BJ (cell line): ENCODE measurements around the gene ISY1. TPM values are rescaled to one million over a fixed set of nuclear protein-coding genes. Genes with fewer than 3 reads are reported as not detected.

Source experiments
- CTCF ChIA-PET: fragments of 350-600 bp; formaldehyde crosslinking; extraction: SDS; loops from one replicate; lab custom pipeline; 2021; ENCODE audit warnings: antibody characterized with exemption, inconsistent platforms; lab: Yijun Ruan, JAX
- POLR2A ChIA-PET: fragments of 300-600 bp; sonication (Branson Sonifier 250); formaldehyde crosslinking; extraction: SDS; loops from one replicate; lab custom pipeline; 2021; ENCODE audit warnings: antibody characterized with exemption; lab: Charles Lee
- DNase-seq: peaks from one replicate; pipeline ENCODE4 v3.0.0-alpha.2; 2011; ENCODE audit warnings: low read depth
- H3K27me3 ChIP-seq: 2 replicates; pipeline ENCODE4 v1.6.0; 2011; ENCODE audit warnings: low read length; ENCODE audit not compliant: control insufficient read depth, insufficient read depth
- H3K36me3 ChIP-seq: 2 replicates; pipeline ENCODE4 v1.5.1; 2011; ENCODE audit warnings: low read length; ENCODE audit not compliant: control insufficient read depth, insufficient read depth
- H3K4me3 ChIP-seq: 2 replicates; pipeline ENCODE4 v1.5.1; 2011; ENCODE audit warnings: low read depth, mild to moderate bottlenecking, control low read depth, low read length
- polyA plus RNA-seq: library from polyadenylated mRNA; depleted of rRNA; stranded (reverse); fragments of >200 nt; gene quantifications from 2 replicates; pipeline ENCODE4 v1.2.3, GENCODE V29; 2011
- TF ChIP-seq, protein P1 (sequence below): IDR thresholded peaks from 2 replicates; pipeline ENCODE4 v1.5.1; 2011; ENCODE audit warnings: low read depth, mild to moderate bottlenecking, control low read depth, inconsistent platforms, low read length, moderate library complexity; ENCODE audit not compliant: insufficient read depth

Gene ISY1
- polyA plus RNA-seq, 1 experiment: 34.2 TPM

DNA sequence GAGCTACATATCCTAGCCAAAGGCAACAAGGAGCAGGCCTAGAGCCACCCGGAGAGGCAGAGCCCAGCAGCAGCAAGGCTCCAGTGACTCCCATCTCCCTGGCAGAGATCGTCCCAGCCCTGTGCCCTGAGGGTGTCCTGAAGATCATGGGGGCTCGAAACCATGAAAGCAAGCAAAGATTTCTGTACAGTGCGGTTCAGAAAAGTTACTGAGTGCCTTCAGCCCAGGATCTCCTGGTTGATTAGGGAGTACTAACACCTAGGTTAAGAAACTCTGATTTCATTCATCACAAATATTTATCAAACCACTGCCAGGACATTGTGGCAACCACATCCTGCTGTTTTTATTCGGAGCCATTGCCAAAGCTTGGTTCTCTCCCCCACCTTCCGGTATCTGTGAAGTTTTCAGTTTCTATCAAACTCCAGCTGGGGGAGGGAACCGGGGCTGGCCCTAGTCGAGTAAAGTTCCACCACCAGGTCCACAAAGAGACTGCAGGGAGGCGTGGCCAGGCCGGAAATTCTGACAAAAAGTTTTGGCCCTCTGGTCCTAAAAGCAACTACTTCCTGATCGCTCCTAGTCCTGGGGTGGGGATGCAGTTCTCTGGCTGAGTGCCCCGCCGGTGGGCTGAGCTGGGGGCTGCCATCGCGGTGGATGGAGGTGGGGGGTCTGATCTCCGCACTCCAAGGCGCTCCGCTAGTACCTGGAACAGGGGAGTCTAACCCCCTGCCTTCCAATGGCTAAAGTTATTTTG, 40.4 kb downstream of the ISY1 start:
- ChIA-PET POLR2A (no interaction called here), CTCF (interaction anchor here (1.1 to 2.1 kb wide), 4 partner anchors 42 to 150 kb away, joined by 3 to 9 read pairs (median 6); no protein-coding TSS in a partner anchor)
- H3K4me3 ChIP-seq: peak overlapping the region; percentile 69

DNA sequence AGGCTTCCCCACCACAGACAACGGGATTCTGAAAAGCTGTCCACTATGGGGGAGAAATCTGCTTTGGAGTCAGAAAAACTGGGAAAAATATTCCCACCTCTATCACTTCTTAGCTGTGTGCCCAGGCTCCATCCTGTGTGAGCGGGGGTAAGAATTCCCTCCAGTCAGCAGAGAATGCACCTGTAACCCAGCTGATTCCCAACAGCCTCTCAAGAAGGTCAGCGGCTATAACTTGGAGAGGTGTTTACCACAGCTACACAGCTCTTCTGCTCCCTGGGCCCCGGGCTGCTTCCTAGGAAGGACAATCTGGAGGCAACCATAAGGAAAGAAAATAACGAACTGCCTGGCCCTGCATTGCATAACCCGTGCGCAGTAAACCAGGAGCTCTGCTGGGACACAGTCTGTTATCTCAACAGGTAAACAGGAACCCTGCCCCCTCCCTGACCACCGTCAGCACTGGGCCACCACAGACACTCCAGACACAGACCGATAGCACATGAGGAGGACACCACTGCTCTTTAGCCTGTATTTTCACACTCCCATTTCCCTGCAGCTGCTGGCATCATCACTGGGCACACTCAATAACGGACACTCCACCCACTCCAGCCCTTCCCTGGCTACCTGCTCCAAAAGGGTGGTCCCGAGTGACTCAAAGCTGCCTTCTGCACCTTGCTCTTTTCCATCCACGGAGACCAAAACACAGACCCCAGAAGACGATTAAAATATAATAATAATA, 41.3 kb downstream of the ISY1 start:
- DNase-seq: no peak
- ChIA-PET POLR2A (no interaction called here), CTCF (interaction anchor here (1.1 to 2.2 kb wide), 5 partner anchors 42 to 149 kb away, joined by 3 to 9 read pairs (median 4); no protein-coding TSS in a partner anchor)
- TF ChIP-seq, protein P1, sequence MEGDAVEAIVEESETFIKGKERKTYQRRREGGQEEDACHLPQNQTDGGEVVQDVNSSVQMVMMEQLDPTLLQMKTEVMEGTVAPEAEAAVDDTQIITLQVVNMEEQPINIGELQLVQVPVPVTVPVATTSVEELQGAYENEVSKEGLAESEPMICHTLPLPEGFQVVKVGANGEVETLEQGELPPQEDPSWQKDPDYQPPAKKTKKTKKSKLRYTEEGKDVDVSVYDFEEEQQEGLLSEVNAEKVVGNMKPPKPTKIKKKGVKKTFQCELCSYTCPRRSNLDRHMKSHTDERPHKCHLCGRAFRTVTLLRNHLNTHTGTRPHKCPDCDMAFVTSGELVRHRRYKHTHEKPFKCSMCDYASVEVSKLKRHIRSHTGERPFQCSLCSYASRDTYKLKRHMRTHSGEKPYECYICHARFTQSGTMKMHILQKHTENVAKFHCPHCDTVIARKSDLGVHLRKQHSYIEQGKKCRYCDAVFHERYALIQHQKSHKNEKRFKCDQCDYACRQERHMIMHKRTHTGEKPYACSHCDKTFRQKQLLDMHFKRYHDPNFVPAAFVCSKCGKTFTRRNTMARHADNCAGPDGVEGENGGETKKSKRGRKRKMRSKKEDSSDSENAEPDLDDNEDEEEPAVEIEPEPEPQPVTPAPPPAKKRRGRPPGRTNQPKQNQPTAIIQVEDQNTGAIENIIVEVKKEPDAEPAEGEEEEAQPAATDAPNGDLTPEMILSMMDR: no peak
- peaks cover 8% of the 10 kb centered on the region for H3K36me3 ChIP-seq
- peak overlapping the region; percentile 69 for H3K4me3 ChIP-seq
- H3K27me3 ChIP-seq: no peaks in the 10 kb centered on the region

More for the DNA sequence above, 40.4 kb downstream of the ISY1 start:
- TF ChIP-seq, protein P1: peak; percentile 45
- DNase-seq: peak; percentile 72
- Histone ChIP-seq H3K27me3 (no peaks in the 10 kb centered on the region), H3K36me3 (peaks cover 6% of the 10 kb centered on the region)

DNA sequence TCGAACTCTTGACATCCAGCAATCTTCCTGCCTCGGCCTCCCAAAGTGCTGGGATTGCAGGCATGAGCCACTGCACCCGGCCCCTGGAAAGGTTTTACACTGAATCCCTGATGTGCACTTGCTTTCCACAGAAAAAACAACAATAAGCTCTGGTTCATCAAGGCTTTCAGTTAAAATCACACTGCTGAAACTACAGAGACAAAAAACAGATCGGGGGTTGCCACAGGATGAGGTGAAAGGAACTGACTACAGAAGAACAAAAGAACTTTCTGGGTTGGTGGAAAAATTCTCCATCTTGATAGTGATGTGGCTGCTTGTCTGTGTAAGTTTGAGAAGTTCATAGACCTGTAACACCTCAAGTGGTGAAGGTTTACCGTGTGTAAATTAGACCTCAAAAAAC, 42.1 kb downstream of the ISY1 start:
- no peak for DNase-seq
- Histone ChIP-seq H3K27me3 (no peaks in the 10 kb centered on the region), H3K36me3 (peaks cover 9% of the 10 kb centered on the region), H3K4me3 (no peak overlapping the region)
- POLR2A ChIA-PET: no interaction called here
- CTCF ChIA-PET: interaction anchor here (0.7 to 2.2 kb wide), 6 partner anchors 43 to 148 kb away, joined by 3 to 9 read pairs (median 4); no protein-coding TSS in a partner anchor
- TF ChIP-seq, protein P1: no peak

DNA sequence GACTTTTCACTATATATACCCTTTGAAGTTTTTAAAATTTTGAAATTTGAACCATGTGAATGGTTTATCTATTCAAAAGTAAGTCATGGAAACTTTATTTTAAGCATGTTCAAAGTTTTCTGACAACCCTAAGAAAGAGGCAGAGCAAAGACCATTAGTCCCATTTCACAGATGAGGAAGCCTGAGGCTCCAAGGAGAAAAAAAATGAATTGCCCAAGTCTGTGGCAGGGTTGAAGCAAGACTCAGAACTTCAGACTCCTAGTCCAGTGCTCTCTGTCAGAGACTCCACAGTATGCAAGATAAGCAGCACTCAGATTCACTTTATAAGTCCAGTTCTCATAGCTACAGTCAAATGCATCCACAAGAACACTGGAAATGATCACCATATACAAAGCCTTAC, 43.7 kb downstream of the ISY1 start:
- TF ChIP-seq, protein P1: no peak
- Histone ChIP-seq H3K4me3 (no peak overlapping the region), H3K36me3 (peaks cover 9% of the 10 kb centered on the region), H3K27me3 (no peaks in the 10 kb centered on the region)
- CTCF ChIA-PET: interaction anchor here (1.5 to 2.2 kb wide), 2 partner anchors 63 to 146 kb away, joined by 4 to 8 read pairs; no protein-coding TSS in a partner anchor
- no peak for DNase-seq
- POLR2A ChIA-PET: no interaction called here

DNA sequence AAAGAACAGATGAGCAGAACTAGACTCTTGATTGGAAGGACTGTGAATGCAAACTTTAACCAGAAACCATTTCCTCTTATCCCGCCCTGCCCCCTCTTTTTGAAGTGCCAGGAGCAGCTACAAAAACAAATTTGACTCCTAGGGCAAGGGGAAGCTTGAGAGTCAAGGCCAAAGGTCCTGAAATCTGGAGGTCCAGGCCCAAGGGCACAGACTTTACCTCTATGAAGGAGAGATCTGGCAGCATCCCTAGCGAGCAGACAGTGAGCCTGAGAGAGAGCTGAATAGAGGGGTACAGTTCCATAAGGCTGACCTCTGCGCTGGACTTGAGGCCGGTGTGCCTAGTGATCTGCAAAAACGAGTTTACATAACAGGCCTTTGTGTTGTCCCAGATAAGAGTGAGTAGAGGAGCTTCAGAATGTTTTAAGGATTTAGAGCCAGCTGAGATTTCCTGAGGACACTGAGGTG, 44.3 kb downstream of the ISY1 start:
- peaks cover 9% of the 10 kb centered on the region for H3K36me3 ChIP-seq
- POLR2A ChIA-PET: no interaction called here
- no peak for DNase-seq
- TF ChIP-seq, protein P1: no peak
- CTCF ChIA-PET: no interaction called here
- H3K4me3 ChIP-seq: no peak overlapping the region
- no peaks in the 10 kb centered on the region for H3K27me3 ChIP-seq
